ENCODE data around the gene TAL2.

TAL2 gene

DNA sequence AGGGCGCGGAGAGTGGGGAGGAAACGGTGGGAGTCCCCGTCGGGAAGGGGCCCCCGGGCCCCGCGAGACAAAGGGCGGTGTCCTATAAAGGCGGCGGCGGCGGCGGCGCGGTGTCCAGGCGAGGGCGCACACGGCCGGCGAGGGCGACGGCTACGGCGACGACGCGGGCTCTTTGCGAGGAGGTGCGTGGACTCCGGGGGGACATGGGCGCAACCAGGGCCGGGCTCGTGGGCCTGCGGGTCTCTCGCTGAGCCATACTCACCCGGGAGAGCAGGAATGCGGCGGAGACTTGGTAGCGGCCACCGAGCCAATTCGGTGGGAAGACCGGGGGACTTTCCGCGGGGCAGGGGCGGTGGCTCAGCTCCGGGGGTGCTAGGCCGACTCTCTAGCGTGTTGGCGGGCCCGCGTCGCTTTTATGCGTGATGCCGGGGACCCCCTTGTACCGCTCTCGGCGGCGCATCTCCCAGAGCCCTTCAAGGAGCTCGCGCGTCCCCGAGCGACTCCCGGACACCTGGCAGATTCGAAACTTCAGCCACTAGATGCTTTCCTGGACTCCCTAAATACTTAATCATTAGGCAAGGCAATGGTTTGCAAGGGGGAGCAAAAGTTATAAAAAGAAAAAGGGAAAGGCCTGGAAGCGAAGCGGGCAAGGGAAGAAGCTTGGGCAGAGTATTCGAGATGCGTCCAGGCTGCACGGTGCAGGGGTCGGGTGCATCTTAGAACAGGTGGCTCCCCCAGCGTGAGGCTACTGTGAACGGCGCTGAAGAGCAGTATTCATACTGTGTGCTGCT lies 5.9 kb upstream of the TAL2 start:
- peak in 1 of 2 experiments; percentile 73 for DNase-seq (ENCODE audit: low spot score in 2 of 2)

DNA sequence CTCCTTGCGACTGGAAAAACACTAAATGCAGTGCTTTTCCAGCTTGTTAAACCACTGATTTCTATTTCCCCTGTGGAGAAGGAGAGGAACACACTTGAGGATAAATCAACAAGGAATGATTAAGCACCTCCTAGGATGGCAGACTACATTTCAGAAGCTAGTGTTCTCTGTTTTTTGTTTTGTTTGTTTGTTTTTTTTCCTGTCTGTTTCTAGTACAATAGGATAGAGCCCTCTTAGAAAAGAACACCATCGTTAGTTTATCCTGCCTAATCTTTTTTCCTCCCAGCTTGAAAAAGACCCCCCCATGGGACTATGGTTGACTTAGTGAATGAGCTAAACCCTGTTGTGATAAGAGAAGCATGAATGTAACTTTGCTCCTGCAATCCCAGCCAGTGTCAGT lies 3.9 kb upstream of the TAL2 start:
- in situ Hi-C loops (cut with MboI; ENCODE audit: low sequenced_read_pairs) = no loop called here
- Histone ChIP-seq H3K4me3 (no peak overlapping the region), H3K27me3 (ENCODE audit: low read depth) (no peaks in the 10 kb centered on the region)

More for the DNA sequence above, 5.9 kb upstream of the TAL2 start:
- H3K4me3 ChIP-seq = peak overlapping the region; percentile 48
- H3K36me3 ChIP-seq (replicated peaks) = no peaks in the 10 kb centered on the region
- in situ Hi-C loops (cut with MboI; ENCODE audit: low sequenced_read_pairs) = no loop called here
- no peaks in the 10 kb centered on the region for H3K27me3 ChIP-seq (ENCODE audit: low read depth)
- no peaks in the 10 kb centered on the region for H3K9me3 ChIP-seq
- peaks cover 21% of the 10 kb centered on the region for H3K4me1 ChIP-seq

DNA sequence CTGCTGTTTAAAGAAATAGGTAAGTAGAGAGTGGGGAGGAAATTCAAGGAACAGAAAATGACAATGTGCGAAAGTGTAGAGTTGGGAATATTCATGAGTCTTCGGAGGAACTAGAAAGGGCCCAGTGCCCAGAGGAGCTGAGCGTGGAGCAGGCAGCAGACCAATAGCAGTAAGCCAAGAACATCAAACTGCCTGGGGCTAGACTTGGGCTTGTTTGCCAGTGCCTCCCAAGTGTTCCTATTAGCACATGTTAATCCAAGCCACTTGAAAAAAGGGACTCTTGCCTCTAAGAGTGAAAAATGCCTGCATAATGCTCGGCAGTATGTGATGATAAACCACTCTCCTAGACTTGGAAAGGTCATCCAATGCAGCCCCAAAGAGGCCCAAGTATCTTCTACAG lies 1.2 kb upstream of the TAL2 start:
- no peaks in the 10 kb centered on the region for H3K36me3 ChIP-seq (replicated peaks)
- no peaks in the 10 kb centered on the region for H3K9me3 ChIP-seq
- in situ Hi-C loops (cut with MboI; ENCODE audit: low sequenced_read_pairs) = no loop called here
- H3K27me3 ChIP-seq (ENCODE audit: low read depth) = no peaks in the 10 kb centered on the region
- H3K4me1 ChIP-seq = peaks cover 15% of the 10 kb centered on the region
- no peak overlapping the region for H3K4me3 ChIP-seq
- DNase-seq (ENCODE audit: low spot score in 2 of 2) = peak in 1 of 2 experiments; percentile 51

More for the DNA sequence above, 3.9 kb upstream of the TAL2 start:
- Histone ChIP-seq H3K4me1 (peaks cover 13% of the 10 kb centered on the region), H3K9me3 (no peaks in the 10 kb centered on the region), H3K36me3 (replicated peaks) (no peaks in the 10 kb centered on the region)
- DNase-seq (ENCODE audit: low spot score in 2 of 2) = no peak

DNA sequence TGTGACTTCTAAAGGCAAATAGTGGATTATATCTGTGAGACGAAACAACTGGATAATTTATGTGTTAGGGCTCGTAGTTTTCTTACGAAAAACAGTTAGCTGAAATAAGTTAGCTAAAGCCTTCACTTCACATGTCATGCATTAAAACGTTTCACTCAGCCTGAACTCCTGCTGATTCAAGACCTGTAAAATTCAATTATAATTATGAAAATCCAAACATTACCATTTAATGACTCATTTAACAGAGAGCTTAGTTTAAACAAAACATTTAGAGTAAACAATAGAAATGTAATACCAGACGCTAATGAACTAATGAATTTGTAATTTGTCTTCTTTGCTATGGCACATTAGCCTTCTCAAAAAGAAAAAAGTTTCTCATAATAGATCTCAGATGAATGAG lies 1.7 kb downstream of the TAL2 start:
- peaks cover 5% of the 10 kb centered on the region for H3K4me1 ChIP-seq
- no peaks in the 10 kb centered on the region for H3K36me3 ChIP-seq (replicated peaks)
- in situ Hi-C loops (cut with MboI; ENCODE audit: low sequenced_read_pairs) = no loop called here
- H3K9me3 ChIP-seq = no peaks in the 10 kb centered on the region; the same call in 1 of the 2 replicates
- H3K4me3 ChIP-seq = no peak overlapping the region
- H3K27me3 ChIP-seq (ENCODE audit: low read depth) = no peaks in the 10 kb centered on the region
- DNase-seq (ENCODE audit: low spot score in 2 of 2) = no peak

DNA sequence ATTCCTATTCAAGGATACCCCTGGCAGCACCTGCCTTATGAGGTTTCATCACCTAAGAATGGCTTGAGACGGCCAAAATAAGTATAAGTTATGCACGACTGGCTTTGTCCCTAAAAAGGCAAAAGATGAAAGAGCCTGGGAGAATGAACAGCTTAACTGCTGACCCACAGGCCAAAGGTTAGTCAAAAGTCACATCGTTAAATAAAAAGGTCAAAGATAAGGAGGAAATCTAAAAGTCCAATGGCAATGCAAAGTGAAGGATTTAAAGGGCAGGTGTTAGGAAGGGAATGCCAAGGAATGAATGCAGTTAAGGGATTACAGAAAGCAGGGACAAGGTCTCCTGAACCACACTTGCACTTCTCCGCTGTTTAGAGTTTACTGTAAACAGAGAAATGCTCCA lies 5.6 kb downstream of the TAL2 start:
- DNase-seq (ENCODE audit: low spot score in 2 of 2) = no peak
- no peaks in the 10 kb centered on the region; the same call in 1 of the 2 replicates for H3K9me3 ChIP-seq
- peaks cover 12% of the 10 kb centered on the region for H3K4me1 ChIP-seq
- no peak overlapping the region for H3K4me3 ChIP-seq
- no peaks in the 10 kb centered on the region for H3K36me3 ChIP-seq (replicated peaks)
- no peaks in the 10 kb centered on the region for H3K27me3 ChIP-seq (ENCODE audit: low read depth)
- in situ Hi-C loops (cut with MboI; ENCODE audit: low sequenced_read_pairs) = no loop called here

DNA sequence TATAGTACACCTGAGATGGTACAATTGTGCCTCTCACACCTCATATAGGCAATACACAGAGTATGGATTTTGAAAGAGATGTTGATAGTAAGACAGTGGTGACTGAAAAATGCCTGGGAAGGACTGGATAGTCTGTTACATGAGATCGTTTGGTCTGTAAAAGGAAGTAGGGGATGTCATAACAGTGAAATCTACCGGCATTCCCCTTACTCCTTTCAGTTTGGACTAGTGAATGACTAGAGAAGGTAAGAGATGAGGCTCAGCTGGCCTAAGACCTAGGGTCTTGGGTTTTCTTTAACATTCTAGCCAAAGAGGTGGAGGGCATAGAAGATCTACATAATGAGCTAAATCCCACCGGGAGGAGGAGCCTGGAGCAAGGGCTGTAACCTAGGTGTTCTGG lies 8.1 kb downstream of the TAL2 start:
- Histone ChIP-seq H3K9me3 (no peaks in the 10 kb centered on the region; the same call in 1 of the 2 replicates), H3K36me3 (replicated peaks) (no peaks in the 10 kb centered on the region), H3K4me3 (no peak overlapping the region), H3K27me3 (ENCODE audit: low read depth) (no peaks in the 10 kb centered on the region), H3K4me1 (peaks cover 7% of the 10 kb centered on the region; the same call in 1 of the 2 replicates)
- in situ Hi-C loops (cut with MboI; ENCODE audit: low sequenced_read_pairs) = no loop called here
- DNase-seq (ENCODE audit: low spot score in 2 of 2) = no peak

DNA sequence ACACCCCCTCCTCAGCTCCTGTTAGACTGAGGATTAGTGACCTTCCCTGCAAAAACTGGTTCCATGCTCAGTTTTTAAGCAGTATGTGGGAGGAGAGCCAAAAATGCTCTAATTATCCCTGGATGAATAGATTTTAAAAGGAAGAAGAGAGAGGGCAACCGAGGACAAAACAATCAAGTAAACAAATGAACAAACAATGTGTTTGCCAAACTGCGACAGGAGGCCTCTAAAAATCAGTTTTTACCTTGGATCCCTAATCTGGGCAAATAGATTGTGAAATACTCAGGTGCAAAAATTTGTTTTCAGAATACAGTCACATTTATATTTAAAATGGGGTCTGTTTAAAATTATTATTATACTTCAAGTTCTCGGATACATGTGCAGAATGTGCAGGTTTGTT lies 8.5 kb downstream of the TAL2 start:
- no peaks in the 10 kb centered on the region; the same call in 1 of the 2 replicates for H3K9me3 ChIP-seq
- DNase-seq (ENCODE audit: low spot score in 2 of 2) = no peak
- in situ Hi-C loops (cut with MboI; ENCODE audit: low sequenced_read_pairs) = no loop called here

DNA sequence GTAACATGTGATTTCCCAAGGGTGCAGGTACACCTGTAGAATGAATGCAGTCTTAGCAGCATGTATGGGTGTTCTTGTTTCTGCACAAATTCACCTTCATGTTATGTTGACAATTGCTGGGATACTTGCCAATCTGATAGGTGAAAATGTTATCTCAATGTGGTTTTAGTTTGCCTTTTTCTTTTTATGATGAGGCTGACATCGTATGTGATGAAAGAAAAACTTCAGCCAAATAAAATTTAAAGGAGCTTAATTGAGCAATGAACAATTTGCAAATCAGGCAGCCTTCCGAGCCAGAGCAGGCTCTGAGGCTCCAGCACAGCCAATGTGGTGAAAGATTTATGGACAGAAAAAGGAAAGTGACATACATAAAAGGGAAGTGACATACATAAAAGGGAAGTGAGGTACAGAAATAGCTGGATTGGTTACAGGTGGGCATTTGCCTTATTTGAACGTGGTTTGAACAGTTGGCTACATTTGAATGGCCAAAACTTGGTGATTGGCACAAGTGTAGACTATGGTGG lies 10.5 kb downstream of the TAL2 start:
- Histone ChIP-seq H3K4me3 (no peak overlapping the region), H3K9me3 (no peaks in the 10 kb centered on the region; the same call in 1 of the 2 replicates), H3K4me1 (peaks cover 26% of the 10 kb centered on the region), H3K27me3 (ENCODE audit: low read depth) (no peaks in the 10 kb centered on the region), H3K36me3 (replicated peaks) (no peaks in the 10 kb centered on the region)
- no peak for DNase-seq (ENCODE audit: low spot score in 2 of 2)
- in situ Hi-C loops (cut with MboI; ENCODE audit: low sequenced_read_pairs) = no loop called here

More for the DNA sequence above, 8.5 kb downstream of the TAL2 start:
- Histone ChIP-seq H3K27me3 (ENCODE audit: low read depth) (no peaks in the 10 kb centered on the region), H3K4me3 (no peak overlapping the region), H3K36me3 (replicated peaks) (no peaks in the 10 kb centered on the region), H3K4me1 (peaks cover 9% of the 10 kb centered on the region; the same call in 1 of the 2 replicates)

DNA sequence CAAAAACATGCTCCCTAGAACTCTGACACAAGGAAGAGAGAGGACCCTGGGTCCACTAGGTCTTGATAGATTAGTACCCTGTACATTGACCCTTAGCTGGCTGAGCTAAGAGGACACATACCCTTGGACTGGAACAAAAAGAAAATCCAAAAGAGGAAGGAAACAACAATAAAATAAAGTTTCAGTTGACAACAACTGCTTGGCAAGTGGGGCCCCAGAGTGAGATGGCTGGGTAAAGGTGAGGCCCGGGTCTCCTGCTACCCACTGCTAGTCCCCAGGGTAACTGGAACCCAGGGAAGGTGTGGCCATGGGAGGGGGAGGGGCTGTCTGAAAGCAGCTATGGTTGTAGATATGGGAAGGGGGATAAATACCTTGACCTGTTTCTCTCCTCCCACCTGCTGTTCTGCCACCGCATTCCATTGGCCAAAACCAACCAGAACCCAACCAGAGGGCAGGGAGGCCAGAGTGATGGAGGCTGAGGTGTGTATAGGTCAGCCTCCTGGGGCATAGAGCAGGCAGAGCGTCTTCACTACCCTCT lies 11.7 kb downstream of the TAL2 start:
- in situ Hi-C loops (cut with MboI; ENCODE audit: low sequenced_read_pairs) = no loop called here
- Histone ChIP-seq H3K4me1 (peaks cover 35% of the 10 kb centered on the region), H3K36me3 (replicated peaks) (no peaks in the 10 kb centered on the region), H3K4me3 (no peak overlapping the region), H3K9me3 (no peaks in the 10 kb centered on the region), H3K27me3 (ENCODE audit: low read depth) (no peaks in the 10 kb centered on the region)
- DNase-seq (ENCODE audit: low spot score in 2 of 2) = no peak

DNA sequence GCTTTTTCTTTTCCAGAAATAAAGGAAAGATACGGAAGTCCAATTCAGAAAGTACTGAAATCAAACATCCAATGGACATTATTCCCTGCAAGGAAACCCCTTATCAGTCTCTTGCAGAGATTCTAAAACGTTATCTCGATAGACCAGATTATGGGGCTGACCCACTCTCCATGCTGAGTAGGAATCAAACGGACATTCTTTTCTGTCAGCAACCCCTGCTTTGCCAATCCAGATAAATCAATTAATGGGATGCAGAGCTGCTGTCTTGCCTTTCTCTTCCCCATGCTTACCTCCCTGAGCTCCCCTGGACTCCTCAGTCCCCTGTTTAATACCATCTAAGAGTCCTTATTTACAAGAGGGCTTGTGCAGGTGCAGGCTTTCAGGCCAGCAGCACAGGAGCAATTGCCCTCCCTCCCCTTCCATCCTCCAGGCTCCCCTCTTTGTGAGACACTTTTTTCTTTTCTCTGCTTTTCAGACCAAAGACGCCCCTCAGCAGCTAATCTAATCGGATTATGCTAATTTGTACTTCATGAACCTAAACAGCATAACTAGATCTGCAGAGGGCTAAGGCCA lies 14.2 kb downstream of the TAL2 start:
- in situ Hi-C loops (cut with MboI; ENCODE audit: low sequenced_read_pairs) = no loop called here

DNA sequence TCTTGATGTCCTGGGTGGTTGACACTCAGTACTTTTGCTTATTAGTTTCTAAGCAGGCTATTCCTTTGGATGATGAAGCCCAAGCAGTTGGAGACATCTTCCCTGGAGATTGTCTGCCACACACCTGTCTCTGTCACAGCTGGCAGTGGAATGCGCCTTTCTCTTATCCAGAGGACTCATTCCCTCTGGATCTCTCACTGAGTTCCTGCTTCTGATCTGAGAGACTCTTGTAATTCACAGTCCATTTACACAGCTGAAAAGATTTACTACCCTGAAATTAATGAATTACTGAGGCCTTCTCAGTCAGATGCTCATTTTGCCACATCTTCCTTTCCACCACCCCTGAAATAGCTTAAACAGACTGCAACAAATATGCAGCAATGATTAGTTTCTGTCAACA lies 15.9 kb downstream of the TAL2 start:
- H3K36me3 ChIP-seq (replicated peaks) = no peaks in the 10 kb centered on the region
- H3K4me3 ChIP-seq = no peak overlapping the region
- peaks cover 36% of the 10 kb centered on the region for H3K4me1 ChIP-seq
- no peak for DNase-seq (ENCODE audit: low spot score in 2 of 2)
- no peaks in the 10 kb centered on the region for H3K27me3 ChIP-seq (ENCODE audit: low read depth)
- H3K9me3 ChIP-seq = no peaks in the 10 kb centered on the region
- in situ Hi-C loops (cut with MboI; ENCODE audit: low sequenced_read_pairs) = no loop called here

More for the DNA sequence above, 14.2 kb downstream of the TAL2 start:
- H3K36me3 ChIP-seq (replicated peaks) = no peaks in the 10 kb centered on the region
- H3K9me3 ChIP-seq = no peaks in the 10 kb centered on the region
- H3K27me3 ChIP-seq (ENCODE audit: low read depth) = no peaks in the 10 kb centered on the region
- peaks cover 36% of the 10 kb centered on the region for H3K4me1 ChIP-seq
- H3K4me3 ChIP-seq = no peak overlapping the region
- peak; percentile 82 to 98 for DNase-seq (ENCODE audit: low spot score in 2 of 2)

DNA sequence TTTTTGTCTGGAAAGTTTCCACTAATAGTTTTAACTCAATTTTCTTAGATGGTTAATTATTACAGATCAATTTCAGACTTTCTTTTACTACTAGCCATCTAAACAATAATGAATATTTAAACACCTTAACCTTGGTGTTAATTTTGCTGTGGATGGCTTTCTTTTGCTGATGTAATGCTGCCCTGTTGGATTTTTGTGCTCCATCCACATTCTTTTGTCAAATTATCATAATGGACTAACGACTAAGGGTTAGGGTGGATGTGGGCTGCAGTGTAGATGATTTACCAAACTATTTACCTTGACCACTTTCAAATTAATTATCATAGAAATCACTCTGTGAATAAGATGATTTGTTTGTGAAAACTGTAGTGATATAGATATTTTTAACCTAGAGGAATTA lies 16.5 kb downstream of the TAL2 start:
- Histone ChIP-seq H3K9me3 (no peaks in the 10 kb centered on the region), H3K36me3 (replicated peaks) (no peaks in the 10 kb centered on the region), H3K4me3 (no peak overlapping the region), H3K4me1 (peaks cover 36% of the 10 kb centered on the region), H3K27me3 (ENCODE audit: low read depth) (no peaks in the 10 kb centered on the region)
- in situ Hi-C loops (cut with MboI; ENCODE audit: low sequenced_read_pairs) = no loop called here
- no peak for DNase-seq (ENCODE audit: low spot score in 2 of 2)

DNA sequence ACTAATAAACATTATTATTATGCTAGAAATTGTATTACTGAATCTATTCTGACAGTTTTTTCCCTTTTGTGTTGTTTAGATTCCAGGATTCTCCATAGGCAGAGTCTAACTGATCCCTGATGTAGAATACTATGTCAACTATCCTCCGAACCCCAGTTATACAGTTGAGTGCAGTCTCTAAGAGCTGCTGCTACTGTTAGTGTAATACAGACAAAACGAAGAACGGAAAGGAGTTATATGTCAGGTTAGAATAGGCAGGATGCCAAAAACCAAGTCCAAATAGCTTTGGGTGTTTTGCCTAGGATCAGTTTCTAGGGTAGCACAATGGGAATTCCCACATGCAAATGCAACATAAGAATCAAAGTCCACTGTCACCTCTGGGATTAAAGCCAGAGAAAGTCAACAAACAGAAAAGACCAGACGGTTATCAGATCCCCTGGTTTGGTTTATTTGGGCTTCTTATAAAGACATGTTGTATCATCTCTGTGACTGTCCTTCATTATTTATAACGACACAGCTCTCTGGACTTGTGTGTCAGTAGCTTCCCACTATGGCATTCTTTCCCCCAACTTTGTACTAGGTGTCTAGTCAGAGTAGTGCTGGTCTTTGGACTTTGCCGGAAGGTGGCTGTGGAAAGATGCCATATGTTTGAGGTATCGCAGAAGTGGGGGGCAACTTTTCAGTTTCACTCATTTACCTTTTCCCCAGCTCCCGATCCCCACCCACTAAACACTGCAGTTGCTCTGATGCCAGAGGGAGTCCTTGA lies 17.2 kb downstream of the TAL2 start:
- DNase-seq (ENCODE audit: low spot score in 2 of 2) = peak in 1 of 2 experiments; percentile 36
- Histone ChIP-seq H3K27me3 (ENCODE audit: low read depth) (no peaks in the 10 kb centered on the region), H3K36me3 (replicated peaks) (no peaks in the 10 kb centered on the region), H3K4me3 (no peak overlapping the region), H3K4me1 (peaks cover 36% of the 10 kb centered on the region), H3K9me3 (no peaks in the 10 kb centered on the region)
- in situ Hi-C loops (cut with MboI; ENCODE audit: low sequenced_read_pairs) = no loop called here

Measured in HAP-1 (cell line).